ENCODE data around the gene SDC1.

SDC1 gene

DNA sequence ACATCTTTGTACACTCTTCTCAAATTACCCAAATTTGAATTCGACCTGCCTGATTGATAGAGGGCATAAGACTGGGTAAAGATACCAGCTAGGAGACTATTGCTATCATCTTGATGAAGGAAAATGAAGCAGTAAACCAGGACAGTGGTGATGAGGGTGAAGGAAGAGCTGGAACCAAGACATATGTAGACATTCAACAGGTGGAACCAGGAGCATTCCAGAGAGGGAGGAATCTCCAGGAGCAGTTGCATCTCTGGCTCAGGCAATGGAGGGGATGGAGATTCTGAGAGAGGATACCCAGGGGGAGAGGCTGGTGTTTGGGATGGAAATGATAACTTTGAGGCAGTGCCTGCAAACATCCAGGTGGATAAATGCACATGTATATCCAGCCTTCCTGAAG is 41.6 kb downstream of the SDC1 start:
- ATAC-seq (ENCODE audit: low read depth) (no peak), DNase-seq (ENCODE audit: low spot score) (no peak)
- Histone ChIP-seq H3K9me3 (ENCODE audit: severe bottlenecking) (no peaks in the 10 kb centered on the region), H3K4me3 (ENCODE audit: severe bottlenecking) (no peak overlapping the region), H3K36me3 (ENCODE audit: low read depth) (no peaks in the 10 kb centered on the region), H3K27me3 (ENCODE audit: insufficient read depth, poor library complexity, severe bottlenecking) (no peaks in the 10 kb centered on the region), H3K27ac (ENCODE audit: poor library complexity, severe bottlenecking) (peak overlapping the region; percentile 91), H3K4me1 (ENCODE audit: insufficient read depth, poor library complexity, severe bottlenecking) (peaks cover 66% of the 10 kb centered on the region)
- TF ChIP-seq CTCF (IDR thresholded peaks at IDR 0.05; ENCODE audit: poor library complexity, severe bottlenecking): no peak

GRCh38 chr2:20182241-20182931 is 42.5 kb downstream of the SDC1 start:
- TF ChIP-seq CTCF (IDR thresholded peaks at IDR 0.05; ENCODE audit: poor library complexity, severe bottlenecking): no peak
- H3K9me3 ChIP-seq (ENCODE audit: severe bottlenecking): no peaks in the 10 kb centered on the region
- H3K4me1 ChIP-seq (ENCODE audit: insufficient read depth, poor library complexity, severe bottlenecking): peaks cover 66% of the 10 kb centered on the region
- no peaks in the 10 kb centered on the region for H3K36me3 ChIP-seq (ENCODE audit: low read depth)
- DNase-seq (ENCODE audit: low spot score) (peak; percentile 88), ATAC-seq (ENCODE audit: low read depth) (peak; percentile 46)
- H3K4me3 ChIP-seq (ENCODE audit: severe bottlenecking): no peak overlapping the region
- H3K27me3 ChIP-seq (ENCODE audit: insufficient read depth, poor library complexity, severe bottlenecking): no peaks in the 10 kb centered on the region
- H3K27ac ChIP-seq (ENCODE audit: poor library complexity, severe bottlenecking): peak overlapping the region; percentile 91

DNA sequence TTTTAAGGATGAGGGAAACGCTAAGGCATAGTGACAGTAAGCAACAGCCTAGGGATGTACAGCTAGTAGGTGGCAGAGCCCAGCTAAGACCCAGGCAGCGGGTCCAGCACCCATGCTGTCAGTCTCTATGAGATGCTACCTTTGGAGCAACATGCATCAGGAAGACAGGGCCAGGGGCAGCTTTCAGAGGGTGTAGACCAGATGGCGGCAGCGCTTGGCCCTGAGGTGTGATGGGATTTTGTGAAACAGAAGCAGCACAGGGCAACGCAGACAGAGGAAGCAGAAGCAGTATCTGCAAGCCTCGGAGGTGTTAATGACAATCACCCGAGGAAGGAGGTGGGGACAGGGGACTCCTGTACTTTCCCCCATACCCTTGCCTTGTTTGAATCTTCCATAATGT is 43.2 kb downstream of the SDC1 start:
- Histone ChIP-seq H3K27ac (ENCODE audit: poor library complexity, severe bottlenecking) (peak overlapping the region; percentile 91), H3K36me3 (ENCODE audit: low read depth) (no peaks in the 10 kb centered on the region), H3K9me3 (ENCODE audit: severe bottlenecking) (no peaks in the 10 kb centered on the region), H3K27me3 (ENCODE audit: insufficient read depth, poor library complexity, severe bottlenecking) (no peaks in the 10 kb centered on the region), H3K4me1 (ENCODE audit: insufficient read depth, poor library complexity, severe bottlenecking) (peaks cover 66% of the 10 kb centered on the region), H3K4me3 (ENCODE audit: severe bottlenecking) (no peak overlapping the region)
- DNase-seq (ENCODE audit: low spot score) (peak; percentile 50), ATAC-seq (ENCODE audit: low read depth) (no peak)
- no peak for TF ChIP-seq CTCF (IDR thresholded peaks at IDR 0.05; ENCODE audit: poor library complexity, severe bottlenecking)

- H3K9me3 ChIP-seq (ENCODE audit: severe bottlenecking): no peaks in the 10 kb centered on the region
- no peaks in the 10 kb centered on the region for H3K36me3 ChIP-seq (ENCODE audit: low read depth)
- no peaks in the 10 kb centered on the region for H3K27me3 ChIP-seq (ENCODE audit: insufficient read depth, poor library complexity, severe bottlenecking)
- H3K4me1 ChIP-seq (ENCODE audit: insufficient read depth, poor library complexity, severe bottlenecking): peaks cover 62% of the 10 kb centered on the region
- ATAC-seq (ENCODE audit: low read depth): no peak
- no peak overlapping the region for H3K4me3 ChIP-seq (ENCODE audit: severe bottlenecking)
- TF ChIP-seq CTCF (IDR thresholded peaks at IDR 0.05; ENCODE audit: poor library complexity, severe bottlenecking): no peak
- no peak for DNase-seq (ENCODE audit: low spot score)
- peak overlapping the region; percentile 91 for H3K27ac ChIP-seq (ENCODE audit: poor library complexity, severe bottlenecking)
Observed at GRCh38 chr2:20180676-20181648, 44.0 kb downstream of the SDC1 start.
